HG03135 (cell line): Measurements from ENCODE around the gene IPO11.
A peak's percentile ranks its signal among the peaks of the same experiment; 100 is the strongest.

Experiments used
- ATAC-seq: cut with Tn5 transposase; IDR thresholded peaks from one replicate; pipeline ENCODE4 v1.9.1; 2021; ENCODE audit warnings: mild to moderate bottlenecking, moderate library complexity; ENCODE audit not compliant: unreplicated experiment

IPO11 gene

DNA sequence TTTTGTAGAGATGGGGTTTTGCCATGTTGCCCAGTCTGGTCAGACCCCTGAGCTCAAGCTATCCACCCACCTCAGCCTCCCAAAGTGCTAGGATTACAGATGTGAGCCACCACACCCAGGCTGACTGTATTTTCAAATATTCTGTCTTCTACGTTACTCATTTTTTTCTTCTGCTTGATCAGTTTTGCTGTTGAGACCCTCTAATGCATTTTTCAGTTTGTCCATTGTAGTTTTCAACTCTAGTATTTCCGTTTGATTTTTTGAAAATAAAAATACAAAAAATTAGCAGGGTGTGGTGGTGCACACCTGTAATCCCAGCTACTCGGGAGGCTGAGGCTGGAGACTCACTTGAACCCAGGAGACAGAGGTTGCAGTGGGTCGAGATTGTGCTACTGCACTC is 155.6 kb downstream of the IPO11 start:
- no peak for ATAC-seq

GRCh38 chr5:62568800-62569432 is 156.4 kb downstream of the IPO11 start:
- no peak for ATAC-seq

DNA sequence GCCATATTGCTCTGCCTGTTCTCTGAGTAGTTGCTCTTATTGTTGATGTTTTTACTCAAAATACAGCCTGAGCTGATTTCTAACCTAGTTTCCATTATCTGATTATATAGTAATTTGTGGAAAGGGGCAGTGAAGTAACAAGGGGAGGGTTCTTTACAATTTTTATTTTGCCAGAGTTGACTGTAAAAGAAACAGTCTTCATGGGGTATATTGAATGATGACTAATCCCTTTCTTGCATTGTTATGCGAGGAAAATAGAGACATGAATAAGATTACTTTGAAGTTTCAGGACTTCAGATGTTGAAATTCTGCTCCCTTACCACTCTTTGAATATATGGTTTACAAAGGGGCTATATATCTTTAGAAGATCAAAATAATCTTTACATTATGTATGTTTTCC is 156.9 kb downstream of the IPO11 start:
- ATAC-seq = no peak

DNA sequence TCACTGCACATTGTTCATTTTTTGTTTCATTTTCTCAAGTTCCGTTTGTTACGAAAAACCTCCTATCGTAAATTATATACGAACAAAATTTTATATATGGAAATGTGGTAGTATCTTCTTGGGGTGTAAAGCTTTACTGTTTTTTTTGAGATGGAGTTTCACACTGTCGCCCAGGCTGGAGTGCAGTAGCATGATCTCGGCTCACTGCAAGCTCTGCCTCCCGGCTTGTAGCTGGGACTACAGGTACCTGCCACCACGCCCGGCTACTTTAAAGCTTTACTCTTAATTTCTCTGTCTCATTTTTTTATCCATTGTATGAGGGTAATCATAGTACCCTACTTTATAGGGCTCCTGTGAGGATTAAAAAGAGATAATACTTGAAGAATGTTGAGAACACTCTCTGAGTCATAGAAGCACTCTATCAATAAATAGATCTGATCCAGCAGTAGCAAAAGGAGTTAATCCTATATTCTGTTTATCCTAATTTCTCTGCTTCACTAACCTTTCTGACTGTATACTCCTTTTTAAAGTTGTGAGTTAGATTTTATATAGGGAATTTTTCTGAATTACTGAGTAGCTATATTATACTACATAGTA is 160.5 kb downstream of the IPO11 start:
- no peak for ATAC-seq

DNA sequence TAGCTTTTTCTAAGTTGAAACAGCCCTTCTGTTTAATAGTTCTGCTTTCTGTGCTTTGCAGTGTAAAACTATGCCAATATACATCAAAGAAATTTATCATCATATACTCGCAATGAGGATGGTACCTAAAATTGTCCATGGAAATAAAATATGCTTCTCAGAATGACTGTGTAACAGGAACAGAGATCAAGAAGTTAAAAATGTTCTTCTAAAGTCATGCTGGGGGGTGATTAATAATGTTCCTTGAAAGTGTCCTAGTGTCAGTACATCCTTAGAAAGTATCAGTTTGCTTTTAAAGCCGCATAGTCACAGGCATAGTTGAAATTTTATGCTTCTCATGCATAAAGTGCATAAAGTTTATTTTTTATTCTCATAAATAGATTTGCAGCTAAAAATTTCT is 162.0 kb downstream of the IPO11 start:
- no peak for ATAC-seq

- no peak for ATAC-seq
Measured at GRCh38 chr5:62575066-62575465, 162.5 kb downstream of the IPO11 start.

GRCh38 chr5:62575489-62575888 is 162.9 kb downstream of the IPO11 start:
- ATAC-seq = no peak

- no peak for ATAC-seq
Measured at GRCh38 chr5:62576570-62577170, 164.1 kb downstream of the IPO11 start.

DNA sequence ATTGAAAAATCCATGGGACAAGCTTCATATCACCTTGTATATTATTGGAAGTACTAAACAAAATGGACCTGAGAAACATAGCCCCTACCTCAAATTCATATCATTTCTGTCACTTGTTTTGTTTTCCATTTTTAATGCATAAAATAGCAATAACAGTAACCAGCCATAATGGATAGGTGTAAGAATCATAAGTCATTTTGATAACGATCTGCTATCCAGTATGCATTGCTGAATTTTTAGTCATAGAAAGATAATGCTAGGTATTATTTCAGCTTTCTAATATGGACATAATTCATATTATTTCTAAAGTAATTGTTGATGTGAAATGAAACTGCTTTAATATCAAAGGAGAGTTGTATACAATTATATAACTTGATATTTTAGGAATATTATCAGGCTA is 164.9 kb downstream of the IPO11 start:
- ATAC-seq = no peak

GRCh38 chr5:62578540-62578939 is 166.0 kb downstream of the IPO11 start, which contains the start of gene LRRC70:
LRRC70 (plus strand) TSS chr5:62578819; CDS start chr5:62579439, 620 bp downstream.
- peak; percentile 86 for ATAC-seq

DNA sequence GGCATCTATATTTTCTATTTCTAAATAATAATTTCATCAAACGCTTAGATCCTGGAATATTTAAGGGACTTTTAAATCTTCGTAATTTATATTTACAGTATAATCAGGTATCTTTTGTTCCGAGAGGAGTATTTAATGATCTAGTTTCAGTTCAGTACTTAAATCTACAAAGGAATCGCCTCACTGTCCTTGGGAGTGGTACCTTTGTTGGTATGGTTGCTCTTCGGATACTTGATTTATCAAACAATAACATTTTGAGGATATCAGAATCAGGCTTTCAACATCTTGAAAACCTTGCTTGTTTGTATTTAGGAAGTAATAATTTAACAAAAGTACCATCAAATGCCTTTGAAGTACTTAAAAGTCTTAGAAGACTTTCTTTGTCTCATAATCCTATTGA is 167.2 kb downstream of the IPO11 start:
- ATAC-seq = no peak

- ATAC-seq = no peak
Measured at GRCh38 chr5:62581836-62582597, 169.5 kb downstream of the IPO11 start.

DNA sequence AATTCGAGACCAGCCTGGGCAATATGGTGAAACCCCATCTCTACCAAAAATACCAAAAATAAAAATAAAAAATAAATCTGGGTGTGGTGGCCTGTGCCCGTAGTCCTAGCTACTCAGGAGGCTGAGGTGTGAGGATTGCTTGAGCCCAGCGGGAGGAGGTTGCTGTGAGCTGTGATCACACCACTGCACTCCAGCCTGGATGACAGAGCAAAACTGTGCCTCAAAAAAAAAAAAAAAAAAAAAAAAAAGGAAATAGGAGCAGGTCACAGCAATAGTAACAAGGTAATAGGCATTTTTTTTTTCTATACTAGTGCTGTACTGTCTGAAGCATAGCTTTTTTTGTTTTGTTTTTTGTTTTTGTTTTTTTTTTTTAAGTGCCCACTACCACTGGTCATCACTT is 171.8 kb downstream of the IPO11 start:
- ATAC-seq = no peak

DNA sequence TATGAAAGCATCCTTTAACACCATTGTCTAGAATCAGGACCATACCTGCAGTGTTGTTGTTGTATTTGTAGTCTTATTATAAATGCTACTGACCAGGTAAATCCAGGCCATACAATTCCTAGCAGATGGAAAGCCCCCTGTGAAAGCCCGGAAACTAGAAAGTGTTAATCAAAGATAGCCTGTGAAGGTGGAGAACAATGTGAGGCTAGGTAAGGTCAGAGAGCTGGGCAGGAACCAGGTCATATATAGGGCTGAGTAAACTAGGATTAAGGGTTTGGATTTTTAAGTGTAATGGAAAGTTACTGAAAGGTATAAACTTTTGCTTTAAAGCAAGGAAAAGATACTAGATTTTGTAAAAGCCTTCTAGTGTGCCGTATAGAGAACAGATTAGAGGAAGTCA is 172.7 kb downstream of the IPO11 start:
- no peak for ATAC-seq

- no peak for ATAC-seq
Measured at GRCh38 chr5:62585751-62586150, 173.2 kb downstream of the IPO11 start.

- peak; percentile 51 for ATAC-seq
Measured at GRCh38 chr5:62587737-62588136, 175.2 kb downstream of the IPO11 start.

DNA sequence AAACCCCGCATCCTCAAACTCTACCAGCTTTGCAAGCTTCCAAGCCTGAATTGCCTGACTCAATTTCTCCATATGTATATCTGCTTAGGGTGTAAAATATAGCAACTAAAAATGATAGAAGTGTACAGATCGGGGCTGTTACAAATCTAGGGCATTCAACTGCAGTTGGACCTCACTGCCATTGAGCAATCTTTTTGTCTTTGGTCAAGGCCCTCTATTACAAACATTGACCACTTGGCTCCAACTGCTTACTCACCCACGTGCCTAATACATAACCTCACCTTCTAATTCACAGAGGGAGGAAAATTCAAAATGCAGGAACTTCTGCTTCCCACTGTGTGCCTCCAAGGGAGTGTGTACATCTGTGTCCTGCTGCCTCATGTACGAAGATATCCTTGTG is 176.1 kb downstream of the IPO11 start:
- ATAC-seq = no peak

GRCh38 chr5:62589504-62589903 is 176.9 kb downstream of the IPO11 start:
- no peak for ATAC-seq

DNA sequence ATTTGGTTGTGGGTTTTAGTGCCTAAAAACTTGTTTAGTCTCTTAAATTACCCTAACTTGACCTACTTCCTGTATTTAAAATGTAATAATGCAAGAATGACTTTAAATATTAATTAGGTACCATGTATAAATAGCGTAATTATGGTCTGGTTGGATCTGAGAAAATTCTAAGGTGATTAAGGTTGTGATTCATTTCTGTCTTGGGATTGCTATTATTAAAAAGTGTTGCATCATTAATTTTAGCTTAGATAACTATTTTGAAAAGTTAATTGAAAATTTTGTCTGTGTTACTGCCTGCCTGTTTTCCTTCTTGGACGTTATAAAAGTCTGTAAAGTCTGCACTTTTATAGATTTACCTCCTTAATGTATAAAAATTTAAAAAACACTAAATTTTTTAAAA is 177.8 kb downstream of the IPO11 start:
- ATAC-seq = no peak

- no peak for ATAC-seq
Measured at GRCh38 chr5:62592558-62592957, 180.0 kb downstream of the IPO11 start.

DNA sequence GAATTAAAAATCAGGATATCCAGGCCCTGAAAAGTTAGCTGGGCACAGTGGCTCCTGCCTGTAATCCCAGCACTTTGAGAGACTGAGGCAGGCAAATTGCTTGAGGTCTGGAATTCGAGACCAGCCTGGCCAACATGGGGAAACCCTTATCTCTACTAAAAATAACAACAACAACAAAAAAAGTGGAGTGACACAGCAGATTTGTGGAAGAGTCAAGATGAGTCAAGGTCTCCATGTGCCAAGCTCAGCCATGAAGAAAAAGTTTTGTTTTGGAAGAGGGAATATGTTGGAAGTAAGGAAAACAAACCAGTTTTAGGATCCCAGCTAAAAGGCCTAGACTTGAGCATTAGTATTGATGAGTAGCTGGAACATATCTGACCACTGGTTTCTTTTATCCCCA is 180.8 kb downstream of the IPO11 start:
- no peak for ATAC-seq
